HG02759 (cell line): ENCODE measurements around the gene PMPCA.
"Not testable (repeated sequence)": the region's sequence is repeated elsewhere in the genome, so short reads cannot be mapped to it uniquely, and the experiment has no call there.

ENCODE experiments used
- ATAC-seq: cut with Tn5 transposase; IDR thresholded peaks from one replicate; pipeline ENCODE4 v1.9.1; 2021; ENCODE audit warnings: mild to moderate bottlenecking, moderate library complexity; ENCODE audit not compliant: unreplicated experiment

PMPCA gene

GRCh38 chr9:136409557-136410455 lies 652 bp upstream of the PMPCA start:
- ATAC-seq, result peak; percentile 36

GRCh38 chr9:136411378-136411777 lies 920 bp downstream of the PMPCA start:
- no peak for ATAC-seq

- ATAC-seq, result no peak
These were observed 2.5 kb downstream of the PMPCA start for GRCh38 chr9:136412962-136413361.

GRCh38 chr9:136416427-136416826 lies 6.0 kb downstream of the PMPCA start:
- no peak for ATAC-seq

- ATAC-seq, result no peak
These were observed 6.5 kb downstream of the PMPCA start for GRCh38 chr9:136416914-136417313.

- no peak for ATAC-seq
These were observed 8.0 kb downstream of the PMPCA start for GRCh38 chr9:136418182-136419091.

- no peak for ATAC-seq
These were observed 8.6 kb downstream of the PMPCA start for GRCh38 chr9:136419092-136419420.

- ATAC-seq, result no peak
These were observed 11.3 kb downstream of the PMPCA start for GRCh38 chr9:136421791-136422190.

- no peak for ATAC-seq
These were observed 12.4 kb downstream of the PMPCA start for GRCh38 chr9:136422876-136423275.

GRCh38 chr9:136423432-136424146 lies 13.1 kb downstream of the PMPCA start:
- ATAC-seq, result no peak

GRCh38 chr9:136424750-136425362 lies 14.4 kb downstream of the PMPCA start:
- ATAC-seq, result no peak

GRCh38 chr9:136425367-136425766 lies 14.9 kb downstream of the PMPCA start:
- ATAC-seq, result not testable (repeated sequence)

GRCh38 chr9:136426787-136427186 lies 16.3 kb downstream of the PMPCA start:
- no peak for ATAC-seq

- no peak for ATAC-seq
These were observed 18.7 kb downstream of the PMPCA start for GRCh38 chr9:136429075-136429628.

- ATAC-seq, result no peak
These were observed 19.4 kb downstream of the PMPCA start for GRCh38 chr9:136429683-136430491.

- ATAC-seq, result no peak
These were observed 20.3 kb downstream of the PMPCA start for GRCh38 chr9:136430588-136431234.

- no peak for ATAC-seq
These were observed 21.4 kb downstream of the PMPCA start for GRCh38 chr9:136431782-136432350.

- ATAC-seq, result no peak
These were observed 22.1 kb downstream of the PMPCA start for GRCh38 chr9:136432591-136432990.
